SW 1271 (cell line): ENCODE measurements around the gene PGA5.

Experiments
- DNase-seq, 2 experiments: peaks; one replicate each; lab custom pipeline; 2025; lab: John Stamatoyannopoulos, UW

PGA5 gene

GRCh38 chr11:61267437-61267841 is 26.5 kb downstream of the PGA5 start:
- no peak for DNase-seq

GRCh38 chr11:61268588-61269250 is 27.7 kb downstream of the PGA5 start:
- no peak for DNase-seq

- DNase-seq = no peak
These were observed 29.5 kb downstream of the PGA5 start for GRCh38 chr11:61270354-61271076.

GRCh38 chr11:61272731-61273130 is 31.8 kb downstream of the PGA5 start:
- no peak for DNase-seq

- no peak for DNase-seq
These were observed 32.5 kb downstream of the PGA5 start for GRCh38 chr11:61273178-61274078.

- no peak for DNase-seq
These were observed 33.1 kb downstream of the PGA5 start for GRCh38 chr11:61274084-61274483.

- no peak for DNase-seq
These were observed 34.2 kb downstream of the PGA5 start for GRCh38 chr11:61275191-61275590.

- no peak for DNase-seq
These were observed 36.4 kb downstream of the PGA5 start for GRCh38 chr11:61277186-61278000.

- DNase-seq = no peak
These were observed 37.1 kb downstream of the PGA5 start for GRCh38 chr11:61278001-61278470.

GRCh38 chr11:61279934-61280659 is 39.1 kb downstream of the PGA5 start:
- DNase-seq = no peak

GRCh38 chr11:61280883-61281580 is 40.1 kb downstream of the PGA5 start:
- no peak for DNase-seq

- no peak for DNase-seq
These were observed 40.7 kb downstream of the PGA5 start for GRCh38 chr11:61281581-61282250.

- no peak for DNase-seq
These were observed 42.6 kb downstream of the PGA5 start for GRCh38 chr11:61283613-61284012.

GRCh38 chr11:61287338-61287977 is 46.5 kb downstream of the PGA5 start:
- DNase-seq = no peak

GRCh38 chr11:61290905-61291690 is 50.1 kb downstream of the PGA5 start:
- DNase-seq = no peak

GRCh38 chr11:61292356-61292755 is 51.4 kb downstream of the PGA5 start:
- DNase-seq = no peak

- no peak for DNase-seq
These were observed 53.1 kb downstream of the PGA5 start for GRCh38 chr11:61293867-61294716.
